ENCODE measurements around the gene CXorf38.
A peak's percentile ranks its signal among the peaks of the same experiment; 100 is the strongest.

CXorf38 gene, protein sequence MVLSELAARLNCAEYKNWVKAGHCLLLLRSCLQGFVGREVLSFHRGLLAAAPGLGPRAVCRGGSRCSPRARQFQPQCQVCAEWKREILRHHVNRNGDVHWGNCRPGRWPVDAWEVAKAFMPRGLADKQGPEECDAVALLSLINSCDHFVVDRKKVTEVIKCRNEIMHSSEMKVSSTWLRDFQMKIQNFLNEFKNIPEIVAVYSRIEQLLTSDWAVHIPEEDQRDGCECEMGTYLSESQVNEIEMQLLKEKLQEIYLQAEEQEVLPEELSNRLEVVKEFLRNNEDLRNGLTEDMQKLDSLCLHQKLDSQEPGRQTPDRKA

GRCh38 chrX:40647307-40648197 lies at the start of gene CXorf38:
Gene CXorf38, minus strand, starts transcription at chrX:40647561. Its CDS starts 41 bp downstream, at chrX:40647520.
- peak; percentile 95 for DNase-seq

DNA sequence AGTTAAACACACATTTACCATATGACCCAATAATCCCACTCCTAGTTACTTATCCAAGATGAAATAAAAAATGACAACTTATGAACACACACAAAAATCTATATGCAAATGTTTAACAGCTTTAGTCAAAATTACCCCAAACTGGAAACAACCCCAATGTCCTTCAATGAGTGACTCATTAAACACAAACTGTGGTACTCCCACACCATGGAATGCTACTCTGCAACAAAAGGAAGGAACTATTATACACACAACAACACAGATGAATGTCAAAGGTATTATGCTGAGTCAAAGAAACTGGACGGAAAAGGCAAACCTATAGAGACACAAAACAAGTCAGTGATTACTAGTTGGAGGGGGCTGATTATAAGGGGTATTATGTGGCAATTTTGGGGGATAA lies 47.4 kb upstream of the CXorf38 start:
- no peak for DNase-seq

DNA sequence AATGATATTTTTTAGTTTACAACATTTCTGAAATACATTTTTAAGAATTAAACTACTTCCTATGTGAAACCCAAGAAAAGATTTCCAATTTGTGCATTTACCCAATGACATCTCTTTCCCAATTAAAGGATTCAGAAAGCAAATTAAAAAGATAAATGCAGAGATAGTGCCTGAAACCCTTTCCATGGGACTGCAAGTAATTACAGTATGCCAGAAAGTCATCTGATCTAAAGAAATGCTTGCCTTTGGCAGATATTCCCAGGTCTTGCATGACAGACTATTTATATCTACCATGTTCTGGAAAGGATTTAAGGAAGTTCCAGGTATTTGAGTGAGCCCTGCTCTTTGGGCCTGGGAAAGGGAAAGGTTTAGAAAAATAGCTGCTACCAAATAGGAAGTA lies 41.6 kb upstream of the CXorf38 start:
- DNase-seq, result no peak

DNA sequence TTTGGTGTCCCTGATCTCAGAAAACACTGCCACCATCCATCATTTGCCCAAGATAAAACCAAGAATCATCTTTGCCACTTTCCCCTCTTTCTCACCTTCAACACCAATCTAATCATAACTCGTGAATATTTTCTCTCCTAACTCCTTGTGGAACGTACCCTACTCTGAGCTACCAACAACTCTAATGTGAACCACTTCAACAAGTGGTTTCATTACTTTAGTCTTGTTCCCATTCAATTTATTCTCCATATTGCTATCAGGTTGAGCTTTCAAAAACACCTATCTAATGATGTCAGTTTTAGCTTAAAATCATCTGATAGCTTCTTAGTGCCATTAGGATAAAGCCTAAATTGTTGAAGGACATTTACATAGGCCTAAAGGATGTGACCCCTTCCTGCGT lies 39.8 kb upstream of the CXorf38 start:
- DNase-seq, result no peak

DNA sequence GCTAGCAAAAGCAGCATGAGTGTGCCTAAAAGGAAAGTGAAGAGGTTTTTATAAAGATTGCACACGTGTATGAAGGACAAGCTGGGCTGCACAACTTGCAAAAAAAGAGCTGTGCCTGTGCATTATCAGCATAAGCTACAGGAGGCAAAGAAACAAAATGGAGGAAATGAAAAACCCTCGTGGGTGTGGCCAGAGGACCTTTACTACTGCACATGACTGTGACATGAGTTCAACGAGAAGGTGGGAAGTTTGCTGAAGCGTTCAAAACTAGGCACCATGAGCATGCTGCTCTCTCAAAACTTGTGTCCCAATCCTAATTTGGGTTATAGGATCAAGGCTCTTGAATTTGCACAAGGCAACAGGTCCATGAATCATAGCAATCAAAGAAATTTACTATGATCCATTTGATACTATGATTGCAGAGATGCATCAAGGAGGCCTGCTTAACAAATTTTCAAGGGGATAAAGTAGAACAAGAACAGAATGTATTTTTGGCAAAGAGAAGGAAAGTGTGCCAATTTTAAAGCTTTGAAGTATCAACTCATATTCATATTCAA lies 38.1 kb upstream of the CXorf38 start:
- no peak for DNase-seq

- DNase-seq, result no peak
Observed at GRCh38 chrX:40684092-40684491, 36.7 kb upstream of the CXorf38 start.

- DNase-seq, result no peak
Observed at GRCh38 chrX:40683245-40683644, 35.9 kb upstream of the CXorf38 start.

GRCh38 chrX:40671126-40671525 lies 23.8 kb upstream of the CXorf38 start:
- DNase-seq, result no peak

DNA sequence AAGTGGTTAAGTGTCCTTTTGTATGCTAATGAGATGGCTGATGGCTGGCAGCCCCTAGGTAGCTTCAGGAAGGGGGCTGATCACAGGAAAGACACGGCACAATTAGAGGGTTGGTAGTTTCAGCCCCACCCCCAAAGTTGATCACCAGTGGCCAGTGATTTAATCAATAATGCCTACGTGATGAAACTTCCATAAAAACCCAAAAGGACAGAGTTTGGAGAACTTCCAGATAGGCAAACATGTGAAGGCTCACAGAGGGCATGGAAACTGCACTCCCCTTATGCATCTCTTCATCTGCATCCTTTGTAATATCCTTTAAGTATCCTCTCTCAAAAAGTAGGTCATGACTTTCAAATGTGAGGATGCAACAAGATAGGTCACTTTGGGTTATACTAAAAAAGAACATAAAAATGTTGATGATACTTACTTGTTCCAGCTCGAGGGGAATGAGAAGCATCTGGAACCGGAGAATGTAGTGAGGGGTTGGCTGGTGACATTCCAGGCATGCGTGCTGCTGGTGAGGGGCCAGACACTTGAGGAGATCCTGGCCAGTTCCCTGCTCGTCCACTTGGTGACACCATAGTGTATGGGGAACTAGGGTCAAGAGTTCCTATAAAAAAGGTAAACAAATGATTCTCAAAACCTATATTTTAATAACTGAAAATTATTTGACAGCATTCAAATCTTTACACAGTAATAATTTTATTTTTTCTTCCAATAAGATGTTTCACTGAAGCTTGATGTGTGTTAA lies 16.7 kb upstream of the CXorf38 start:
- DNase-seq, result peak; percentile 10

GRCh38 chrX:40663078-40663740 lies 15.8 kb upstream of the CXorf38 start:
- no peak for DNase-seq

GRCh38 chrX:40661489-40661888 lies 14.1 kb upstream of the CXorf38 start:
- DNase-seq, result no peak

DNA sequence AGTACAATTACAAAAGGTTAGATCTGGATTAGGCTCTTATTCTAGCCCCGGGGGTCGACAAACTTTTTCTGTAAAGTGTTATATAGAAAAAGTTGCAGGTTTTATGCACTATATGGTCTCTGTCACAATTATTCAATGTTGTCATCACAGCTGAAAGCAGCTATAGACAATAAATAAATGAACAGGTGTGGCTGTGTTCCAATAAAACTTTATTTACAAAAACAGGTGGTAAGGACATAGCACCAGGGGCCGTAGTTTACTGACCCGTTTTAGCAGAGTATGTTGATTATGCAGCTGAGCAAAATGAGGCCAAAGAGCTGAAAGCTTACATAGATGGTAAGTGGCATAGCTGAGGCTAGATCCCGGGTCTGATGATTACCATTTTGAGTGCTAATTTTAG lies 13.0 kb upstream of the CXorf38 start:
- no peak for DNase-seq

- DNase-seq, result no peak
Observed at GRCh38 chrX:40653535-40653934, 6.2 kb upstream of the CXorf38 start.

DNA sequence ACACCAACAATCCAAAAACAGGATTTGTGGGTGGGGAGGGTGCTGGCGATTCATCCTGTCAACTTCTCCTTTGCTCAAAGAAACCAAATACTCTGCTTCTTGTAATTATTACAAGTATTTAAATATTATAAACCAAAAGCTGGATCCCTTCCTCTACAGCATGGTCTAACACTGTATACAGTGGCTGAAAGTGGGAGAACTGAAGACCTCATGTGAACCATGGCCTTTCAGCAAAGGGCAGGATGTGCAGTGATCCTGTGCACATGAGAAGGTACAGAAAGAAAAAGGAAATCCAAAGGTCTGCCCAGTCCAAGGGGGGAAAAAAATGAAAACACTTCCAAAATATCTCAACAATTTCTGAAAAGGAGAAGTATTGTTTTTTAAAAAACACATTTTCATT lies 5.3 kb upstream of the CXorf38 start:
- no peak for DNase-seq

DNA sequence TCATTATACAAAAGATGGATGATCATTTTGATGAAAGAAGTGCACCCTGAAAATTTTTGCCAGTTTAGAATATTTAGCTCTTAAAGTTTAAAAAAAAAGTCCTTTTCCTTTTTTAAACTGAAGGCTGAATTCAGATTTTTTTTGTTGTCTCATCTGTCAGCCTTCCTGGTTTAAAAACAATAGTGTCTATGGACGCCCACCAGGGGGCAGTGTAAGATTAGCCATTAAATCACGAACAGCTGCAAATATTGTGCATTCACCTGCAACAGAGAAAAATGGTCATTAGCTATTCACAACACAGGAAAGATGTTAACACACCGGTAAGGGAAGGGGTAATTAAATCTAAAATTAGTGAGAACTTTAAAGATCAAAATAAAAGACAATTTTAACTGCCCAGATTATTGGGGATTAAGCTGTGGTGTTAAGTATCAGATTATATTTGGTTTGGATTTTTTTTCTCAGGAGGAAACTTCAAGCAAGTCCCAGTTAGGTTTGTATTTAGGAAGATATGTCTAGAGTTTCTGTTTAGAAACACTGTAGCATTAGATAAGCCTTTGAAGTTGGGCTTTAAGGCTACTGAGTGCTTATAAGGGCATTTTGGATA lies 4.4 kb upstream of the CXorf38 start:
- peak; percentile 83 for DNase-seq

- peak; percentile 65 for DNase-seq
Observed at GRCh38 chrX:40646489-40647306, 663 bp downstream of the CXorf38 start.

DNA sequence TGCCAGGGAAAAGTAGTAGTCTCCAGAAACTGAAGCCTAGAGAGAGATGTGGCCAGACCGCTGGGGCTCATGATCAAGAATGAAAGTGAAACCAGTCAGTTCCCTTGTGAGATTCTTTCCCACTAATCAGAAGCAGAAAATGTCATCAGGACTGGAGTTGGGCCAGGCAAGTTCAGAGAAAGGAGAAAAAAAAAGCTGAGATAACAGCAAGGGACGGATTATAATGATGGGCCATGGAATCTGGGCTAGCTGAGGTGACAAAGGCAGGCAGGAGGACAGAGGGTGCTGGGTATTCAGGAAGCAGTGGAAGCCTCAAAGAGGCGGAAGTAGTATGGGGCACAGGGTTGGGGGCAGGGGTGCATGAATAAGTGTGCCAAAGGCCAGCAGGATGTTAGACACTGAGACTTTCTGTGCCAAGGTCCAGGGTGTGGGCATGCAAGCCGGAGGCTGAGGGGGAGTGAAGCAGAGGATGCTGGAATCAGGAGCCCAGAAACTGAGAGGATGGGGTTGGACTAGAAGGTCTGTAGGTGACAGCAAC lies 2.5 kb downstream of the CXorf38 start:
- peak; percentile 8 for DNase-seq

GRCh38 chrX:40644176-40644575 lies 3.2 kb downstream of the CXorf38 start:
- DNase-seq, result no peak

GRCh38 chrX:40637687-40638086 lies 9.7 kb downstream of the CXorf38 start:
- DNase-seq, result no peak

DNA sequence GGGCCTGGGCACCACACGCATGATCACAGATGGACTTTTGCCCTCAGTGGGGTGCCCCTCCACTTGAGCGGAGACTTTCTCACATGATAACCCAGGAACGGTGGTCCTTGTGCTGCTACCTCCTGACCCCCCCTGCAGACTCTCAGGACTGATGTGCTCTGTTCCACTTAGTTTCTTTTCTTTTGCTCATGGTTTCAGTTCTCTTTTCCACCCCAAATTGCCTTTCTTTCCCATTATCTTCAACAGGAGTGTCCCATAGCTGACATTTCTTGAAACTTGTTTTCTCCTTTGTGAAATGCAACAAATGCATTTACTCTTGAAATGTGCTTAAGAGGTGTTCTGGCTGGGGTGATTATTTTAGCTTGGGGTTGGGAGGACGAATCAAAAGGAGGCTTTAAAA lies 15.2 kb downstream of the CXorf38 start:
- no peak for DNase-seq

- no peak for DNase-seq
Observed at GRCh38 chrX:40628506-40628905, 18.9 kb downstream of the CXorf38 start.

Data from DMS53 (cell line).